Astrocyte (in vitro differentiated cells and primary cell): ENCODE measurements around the gene MTNR1B. TPM values are rescaled to one million over a fixed set of nuclear protein-coding genes. Genes with fewer than 3 reads are reported as not detected.

ENCODE experiments used
- DNase-seq: peaks from one replicate; pipeline ENCODE4 v3.0.0-alpha.2; 2010; ENCODE audit warnings: low read depth
- FAIRE-seq: peaks from 2 replicates; lab custom pipeline; 2011; peaks lifted over from hg19 to GRCh38; lab: Jason Lieb, UNC
- H2AFZ ChIP-seq: 2 replicates; pipeline ENCODE4 v1.6.0; 2012; ENCODE audit warnings: low read depth, low read length, inconsistent platforms
- H3K27ac ChIP-seq: 2 replicates; pipeline ENCODE4 v1.5.1; 2011; ENCODE audit warnings: low read depth, low read length, inconsistent platforms
- H3K27me3 ChIP-seq: 2 replicates; pipeline ENCODE4 v1.6.0; 2011; ENCODE audit warnings: low read length, inconsistent platforms; ENCODE audit not compliant: insufficient read depth
- H3K36me3 ChIP-seq: 2 replicates; pipeline ENCODE4 v1.5.1; 2011; ENCODE audit warnings: low read length, inconsistent platforms; ENCODE audit not compliant: insufficient read depth
- H3K4me1 ChIP-seq: 2 replicates; pipeline ENCODE4 v1.5.1; 2011; ENCODE audit warnings: low read length, inconsistent platforms; ENCODE audit not compliant: insufficient read depth
- H3K4me2 ChIP-seq: 2 replicates; pipeline ENCODE4 v1.6.0; 2012; ENCODE audit warnings: low read length, inconsistent platforms
- H3K4me3 ChIP-seq: 2 replicates; pipeline ENCODE4 v1.5.1; 2011; ENCODE audit warnings: low read depth, mild to moderate bottlenecking, low read length, inconsistent platforms; ENCODE audit not compliant: insufficient read depth
- H3K79me2 ChIP-seq: 2 replicates; pipeline ENCODE4 v1.6.0; 2012; ENCODE audit warnings: mild to moderate bottlenecking, low read length, inconsistent platforms; ENCODE audit not compliant: insufficient read depth
- H3K9ac ChIP-seq: 2 replicates; pipeline ENCODE4 v1.6.0; 2012; ENCODE audit warnings: mild to moderate bottlenecking, low read length, inconsistent platforms
- H3K9me3 ChIP-seq: 2 replicates; pipeline ENCODE4 v1.5.1; 2012; ENCODE audit warnings: low read depth, mild to moderate bottlenecking, low read length, inconsistent platforms; ENCODE audit not compliant: insufficient read depth
- H4K20me1 ChIP-seq: 2 replicates; pipeline ENCODE4 v1.6.0; 2012; ENCODE audit warnings: low read length, inconsistent platforms; ENCODE audit not compliant: insufficient read depth
- H3K27ac Mint-ChIP-seq: one replicate; pipeline ENCODE4 v1.8.0; 2021; ENCODE audit warnings: mild to moderate bottlenecking, mixed read lengths; ENCODE audit not compliant: unreplicated experiment
- H3K27me3 Mint-ChIP-seq: one replicate; pipeline ENCODE4 v1.8.0; 2021; ENCODE audit warnings: low read depth, mixed read lengths; ENCODE audit not compliant: unreplicated experiment
- H3K36me3 Mint-ChIP-seq: one replicate; pipeline ENCODE4 v1.8.0; 2021; ENCODE audit warnings: low read depth, mixed read lengths; ENCODE audit not compliant: unreplicated experiment
- H3K4me1 Mint-ChIP-seq: one replicate; pipeline ENCODE4 v1.8.0; 2021; ENCODE audit warnings: low read depth, mixed read lengths; ENCODE audit not compliant: unreplicated experiment
- H3K4me3 Mint-ChIP-seq: one replicate; pipeline ENCODE4 v1.8.0; 2021; ENCODE audit warnings: mild to moderate bottlenecking, moderate library complexity, mixed read lengths; ENCODE audit not compliant: unreplicated experiment
- H3K9me3 Mint-ChIP-seq: one replicate; pipeline ENCODE4 v1.8.0; 2021; ENCODE audit warnings: mild to moderate bottlenecking, mixed read lengths; ENCODE audit not compliant: unreplicated experiment
- EZH2 ChIP-seq: IDR thresholded peaks from 2 replicates; pipeline ENCODE4 v1.6.1; 2012; ENCODE audit warnings: mild to moderate bottlenecking, low read length, inconsistent platforms; ENCODE audit not compliant: insufficient read depth
- total RNA-seq: library from RNA; stranded (reverse); gene quantifications from 2 replicates; pipeline ENCODE4 v1.2.1, GENCODE V29; 2021
- TF ChIP-seq, protein P1 (sequence below): IDR thresholded peaks from 2 replicates; pipeline ENCODE4 v1.5.1; 2011; ENCODE audit warnings: low read depth, mild to moderate bottlenecking, inconsistent platforms, low read length, moderate library complexity; ENCODE audit not compliant: insufficient read depth

The MTNR1B gene
- total RNA-seq, 1 donor from 2014 or later = not detected

DNA sequence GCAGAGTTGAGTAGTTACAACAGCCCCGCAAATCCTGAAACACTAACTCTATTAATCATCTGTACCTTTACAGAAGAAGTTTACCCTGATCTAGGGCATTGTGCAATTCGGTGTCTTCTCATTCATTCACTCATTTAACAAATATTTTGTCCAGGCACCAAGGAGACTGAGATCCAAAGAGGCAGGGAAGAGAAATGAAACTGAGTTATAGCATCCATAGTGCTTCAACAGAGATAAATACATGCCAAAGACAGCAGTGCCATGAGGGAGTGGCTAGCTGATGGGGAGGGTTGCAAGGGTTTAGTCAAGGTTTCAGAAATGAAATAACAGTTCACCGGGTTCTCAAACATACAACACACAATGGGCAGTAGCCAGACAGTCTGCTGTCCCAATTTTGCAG lies 40.2 kb upstream of the MTNR1B start:
- peaks cover 5% of the 10 kb centered on the region for H3K27me3 Mint-ChIP-seq
- TF ChIP-seq EZH2 = no peak
- TF ChIP-seq, protein P1, sequence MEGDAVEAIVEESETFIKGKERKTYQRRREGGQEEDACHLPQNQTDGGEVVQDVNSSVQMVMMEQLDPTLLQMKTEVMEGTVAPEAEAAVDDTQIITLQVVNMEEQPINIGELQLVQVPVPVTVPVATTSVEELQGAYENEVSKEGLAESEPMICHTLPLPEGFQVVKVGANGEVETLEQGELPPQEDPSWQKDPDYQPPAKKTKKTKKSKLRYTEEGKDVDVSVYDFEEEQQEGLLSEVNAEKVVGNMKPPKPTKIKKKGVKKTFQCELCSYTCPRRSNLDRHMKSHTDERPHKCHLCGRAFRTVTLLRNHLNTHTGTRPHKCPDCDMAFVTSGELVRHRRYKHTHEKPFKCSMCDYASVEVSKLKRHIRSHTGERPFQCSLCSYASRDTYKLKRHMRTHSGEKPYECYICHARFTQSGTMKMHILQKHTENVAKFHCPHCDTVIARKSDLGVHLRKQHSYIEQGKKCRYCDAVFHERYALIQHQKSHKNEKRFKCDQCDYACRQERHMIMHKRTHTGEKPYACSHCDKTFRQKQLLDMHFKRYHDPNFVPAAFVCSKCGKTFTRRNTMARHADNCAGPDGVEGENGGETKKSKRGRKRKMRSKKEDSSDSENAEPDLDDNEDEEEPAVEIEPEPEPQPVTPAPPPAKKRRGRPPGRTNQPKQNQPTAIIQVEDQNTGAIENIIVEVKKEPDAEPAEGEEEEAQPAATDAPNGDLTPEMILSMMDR = no peak
- no peak for DNase-seq
- H3K9me3 Mint-ChIP-seq = peaks cover 13% of the 10 kb centered on the region
- Histone ChIP-seq H3K36me3 (no peaks in the 10 kb centered on the region), H3K9me3 (peaks cover 3% of the 10 kb centered on the region), H3K79me2 (no peaks in the 10 kb centered on the region), H3K27me3 (no peaks in the 10 kb centered on the region), H3K4me3 (no peak overlapping the region), H3K9ac (no peak overlapping the region), H3K4me2 (no peak overlapping the region), H4K20me1 (no peaks in the 10 kb centered on the region), H2AFZ (no peak overlapping the region), H3K27ac (no peak overlapping the region), H3K4me1 (no peaks in the 10 kb centered on the region)
- peaks cover 6% of the 10 kb centered on the region for H3K4me1 Mint-ChIP-seq
- no peak overlapping the region for H3K4me3 Mint-ChIP-seq
- no peaks in the 10 kb centered on the region for H3K36me3 Mint-ChIP-seq
- FAIRE-seq = no peak
- H3K27ac Mint-ChIP-seq = no peak overlapping the region

DNA sequence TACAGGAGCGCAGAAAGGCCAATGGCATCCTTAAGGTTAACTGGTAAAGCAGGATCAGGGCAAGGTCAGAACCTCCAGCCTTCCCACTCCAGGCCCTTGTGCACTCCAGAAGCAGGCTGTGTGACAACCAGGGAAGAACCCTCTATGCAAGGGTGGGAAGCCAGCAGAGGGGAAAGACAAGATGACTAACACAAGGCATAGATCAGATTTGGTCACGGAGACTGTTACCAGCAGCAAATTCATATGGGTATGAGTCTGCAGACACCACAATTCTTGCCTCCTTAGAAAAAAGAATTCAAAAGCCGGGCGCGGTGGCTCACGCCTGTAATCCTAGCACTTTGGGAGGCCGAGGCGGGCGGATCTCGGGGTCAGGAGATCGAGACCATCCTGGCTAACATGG lies 39.8 kb upstream of the MTNR1B start:
- Mint-ChIP-seq H3K9me3 (peaks cover 11% of the 10 kb centered on the region), H3K36me3 (no peaks in the 10 kb centered on the region), H3K27me3 (peaks cover 5% of the 10 kb centered on the region), H3K4me3 (no peak overlapping the region), H3K4me1 (peaks cover 6% of the 10 kb centered on the region), H3K27ac (no peak overlapping the region)
- TF ChIP-seq EZH2 = no peak
- Histone ChIP-seq H3K27ac (no peak overlapping the region), H3K79me2 (no peaks in the 10 kb centered on the region), H3K9me3 (peaks cover 3% of the 10 kb centered on the region), H2AFZ (no peak overlapping the region), H3K4me2 (no peak overlapping the region), H3K4me1 (no peaks in the 10 kb centered on the region), H3K36me3 (no peaks in the 10 kb centered on the region), H4K20me1 (no peaks in the 10 kb centered on the region), H3K4me3 (no peak overlapping the region), H3K27me3 (no peaks in the 10 kb centered on the region), H3K9ac (no peak overlapping the region)
- FAIRE-seq = no peak
- no peak for DNase-seq

DNA sequence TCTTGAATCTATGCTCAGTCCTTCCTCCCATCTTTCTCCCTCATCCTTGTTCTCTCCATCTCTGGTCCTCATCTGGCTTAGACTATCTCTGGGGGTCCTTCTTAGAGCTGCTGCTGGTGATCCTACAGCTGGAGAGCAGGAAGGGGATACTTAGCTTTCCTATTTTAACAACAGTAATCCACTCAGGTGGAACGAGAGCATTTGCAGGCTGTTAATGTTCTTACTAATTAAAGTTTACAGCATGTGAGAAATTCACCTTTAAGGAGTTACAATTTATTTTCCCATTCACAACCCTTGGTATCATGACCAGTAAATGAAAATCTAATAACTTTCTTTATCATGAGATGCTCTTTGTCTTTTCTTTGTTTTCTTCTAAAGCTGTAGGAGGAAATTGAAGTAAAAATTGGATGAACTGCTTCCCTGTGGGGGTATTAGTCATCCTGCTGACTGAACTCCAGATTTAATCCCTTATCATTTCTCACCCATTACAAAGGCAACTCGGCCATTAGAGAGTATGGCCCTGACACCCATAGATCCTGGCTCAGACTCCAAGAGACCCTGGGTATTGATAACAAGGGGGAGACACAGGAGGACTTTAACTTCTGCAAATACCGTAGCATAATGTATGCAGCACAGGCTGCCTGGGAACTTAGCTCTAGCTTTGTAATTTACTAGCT lies 37.6 kb upstream of the MTNR1B start:
- Histone ChIP-seq H3K79me2 (no peaks in the 10 kb centered on the region), H3K27me3 (no peaks in the 10 kb centered on the region), H3K27ac (no peak overlapping the region), H3K4me1 (no peaks in the 10 kb centered on the region), H2AFZ (no peak overlapping the region), H3K9me3 (no peaks in the 10 kb centered on the region), H3K36me3 (no peaks in the 10 kb centered on the region), H3K9ac (no peak overlapping the region), H3K4me3 (no peak overlapping the region), H3K4me2 (no peak overlapping the region), H4K20me1 (no peaks in the 10 kb centered on the region)
- TF ChIP-seq, protein P1 = no peak
- TF ChIP-seq EZH2 = no peak
- Mint-ChIP-seq H3K27me3 (peaks cover 5% of the 10 kb centered on the region), H3K4me1 (peaks cover 6% of the 10 kb centered on the region), H3K27ac (no peak overlapping the region), H3K4me3 (no peak overlapping the region), H3K36me3 (no peaks in the 10 kb centered on the region), H3K9me3 (peaks cover 3% of the 10 kb centered on the region)
- DNase-seq (peak; percentile 3), FAIRE-seq (no peak)
